Measurements from ENCODE around the gene BTRC.
A peak's percentile ranks its signal among the peaks of the same experiment; 100 is the strongest.
"Not testable (repeated sequence)": the region's sequence is repeated elsewhere in the genome, so short reads cannot be mapped to it uniquely, and the experiment has no call there.

BTRC gene

GRCh38 chr10:101352857-101353256 lies 1.1 kb upstream of the BTRC start:
- H3K36me3 ChIP-seq (ENCODE audit: insufficient read depth, low read length); H3K9ac ChIP-seq (ENCODE audit: low read depth, low read length); H3K9me3 ChIP-seq (replicated peaks; ENCODE audit: low read length); H3K4me3 ChIP-seq (ENCODE audit: low read length): not testable (repeated sequence)
- H3K27me3 ChIP-seq (ENCODE audit: control insufficient read depth, insufficient read depth, low read length), result peaks cover 21% of the 10 kb centered on the region
- peak overlapping the region; percentile 83 for H3K4me2 ChIP-seq (ENCODE audit: low read length)
- H3K4me1 ChIP-seq (ENCODE audit: control insufficient read depth, insufficient read depth, low read length), result peaks cover 10% of the 10 kb centered on the region

GRCh38 chr10:101354328-101355071 lies 535 bp downstream of the BTRC start:
- Histone ChIP-seq H3K9me3 (replicated peaks; ENCODE audit: low read length) (no peaks in the 10 kb centered on the region), H3K36me3 (ENCODE audit: insufficient read depth, low read length) (no peaks in the 10 kb centered on the region), H3K4me1 (ENCODE audit: control insufficient read depth, insufficient read depth, low read length) (peaks cover 15% of the 10 kb centered on the region), H3K4me3 (ENCODE audit: low read length) (peak overlapping the region; percentile 86), H3K9ac (ENCODE audit: low read depth, low read length) (peak overlapping the region; percentile 86), H3K27me3 (ENCODE audit: control insufficient read depth, insufficient read depth, low read length) (peaks cover 13% of the 10 kb centered on the region), H3K4me2 (ENCODE audit: low read length) (peak overlapping the region; percentile 94)

GRCh38 chr10:101355072-101355706 lies 1.2 kb downstream of the BTRC start:
- Histone ChIP-seq H3K9ac (ENCODE audit: low read depth, low read length) (peak overlapping the region; percentile 86), H3K4me3 (ENCODE audit: low read length) (peak overlapping the region; percentile 86), H3K9me3 (replicated peaks; ENCODE audit: low read length) (no peaks in the 10 kb centered on the region), H3K4me1 (ENCODE audit: control insufficient read depth, insufficient read depth, low read length) (peaks cover 15% of the 10 kb centered on the region), H3K36me3 (ENCODE audit: insufficient read depth, low read length) (no peaks in the 10 kb centered on the region), H3K27me3 (ENCODE audit: control insufficient read depth, insufficient read depth, low read length) (peaks cover 12% of the 10 kb centered on the region), H3K4me2 (ENCODE audit: low read length) (peak overlapping the region; percentile 94)

GRCh38 chr10:101356132-101356531 lies 2.2 kb downstream of the BTRC start:
- no peaks in the 10 kb centered on the region for H3K9me3 ChIP-seq (replicated peaks; ENCODE audit: low read length)
- H3K4me1 ChIP-seq (ENCODE audit: control insufficient read depth, insufficient read depth, low read length), result peaks cover 15% of the 10 kb centered on the region
- H3K9ac ChIP-seq (ENCODE audit: low read depth, low read length), result no peak overlapping the region
- no peak overlapping the region for H3K4me3 ChIP-seq (ENCODE audit: low read length)
- H3K36me3 ChIP-seq (ENCODE audit: insufficient read depth, low read length), result no peaks in the 10 kb centered on the region
- no peak overlapping the region for H3K4me2 ChIP-seq (ENCODE audit: low read length)
- peaks cover 5% of the 10 kb centered on the region for H3K27me3 ChIP-seq (ENCODE audit: control insufficient read depth, insufficient read depth, low read length)

- Histone ChIP-seq H3K36me3 (ENCODE audit: insufficient read depth, low read length) (no peaks in the 10 kb centered on the region), H3K9me3 (replicated peaks; ENCODE audit: low read length) (no peaks in the 10 kb centered on the region), H3K4me3 (ENCODE audit: low read length) (no peak overlapping the region), H3K27me3 (ENCODE audit: control insufficient read depth, insufficient read depth, low read length) (no peaks in the 10 kb centered on the region), H3K4me2 (ENCODE audit: low read length) (no peak overlapping the region), H3K4me1 (ENCODE audit: control insufficient read depth, insufficient read depth, low read length) (peaks cover 15% of the 10 kb centered on the region), H3K9ac (ENCODE audit: low read depth, low read length) (no peak overlapping the region)
These were observed 4.0 kb downstream of the BTRC start for GRCh38 chr10:101357958-101358357.

- H3K27me3 ChIP-seq (ENCODE audit: control insufficient read depth, insufficient read depth, low read length), result no peaks in the 10 kb centered on the region
- no peak overlapping the region for H3K9ac ChIP-seq (ENCODE audit: low read depth, low read length)
- no peaks in the 10 kb centered on the region for H3K36me3 ChIP-seq (ENCODE audit: insufficient read depth, low read length)
- peaks cover 15% of the 10 kb centered on the region for H3K4me1 ChIP-seq (ENCODE audit: control insufficient read depth, insufficient read depth, low read length)
- no peak overlapping the region for H3K4me3 ChIP-seq (ENCODE audit: low read length)
- no peak overlapping the region for H3K4me2 ChIP-seq (ENCODE audit: low read length)
- H3K9me3 ChIP-seq (replicated peaks; ENCODE audit: low read length), result no peaks in the 10 kb centered on the region
These were observed 4.8 kb downstream of the BTRC start for GRCh38 chr10:101358706-101359300.

GRCh38 chr10:101360090-101360489 lies 6.1 kb downstream of the BTRC start:
- H3K4me2 ChIP-seq (ENCODE audit: low read length); H3K27me3 ChIP-seq (ENCODE audit: control insufficient read depth, insufficient read depth, low read length); H3K36me3 ChIP-seq (ENCODE audit: insufficient read depth, low read length); H3K4me3 ChIP-seq (ENCODE audit: low read length); H3K9me3 ChIP-seq (replicated peaks; ENCODE audit: low read length); H3K9ac ChIP-seq (ENCODE audit: low read depth, low read length): not testable (repeated sequence)
- peaks cover 14% of the 10 kb centered on the region for H3K4me1 ChIP-seq (ENCODE audit: control insufficient read depth, insufficient read depth, low read length)

- not testable (repeated sequence) for H3K36me3 ChIP-seq (ENCODE audit: insufficient read depth, low read length); H3K4me2 ChIP-seq (ENCODE audit: low read length); H3K9ac ChIP-seq (ENCODE audit: low read depth, low read length); H3K4me3 ChIP-seq (ENCODE audit: low read length); H3K9me3 ChIP-seq (replicated peaks; ENCODE audit: low read length); H3K4me1 ChIP-seq (ENCODE audit: control insufficient read depth, insufficient read depth, low read length); H3K27me3 ChIP-seq (ENCODE audit: control insufficient read depth, insufficient read depth, low read length)
These were observed 6.9 kb downstream of the BTRC start for GRCh38 chr10:101360841-101361240.

GRCh38 chr10:101363850-101364400 lies 10.0 kb downstream of the BTRC start:
- Histone ChIP-seq H3K4me2 (ENCODE audit: low read length) (no peak overlapping the region), H3K4me1 (ENCODE audit: control insufficient read depth, insufficient read depth, low read length) (peaks cover 14% of the 10 kb centered on the region), H3K36me3 (ENCODE audit: insufficient read depth, low read length) (no peaks in the 10 kb centered on the region), H3K9me3 (replicated peaks; ENCODE audit: low read length) (no peaks in the 10 kb centered on the region), H3K4me3 (ENCODE audit: low read length) (no peak overlapping the region), H3K9ac (ENCODE audit: low read depth, low read length) (no peak overlapping the region), H3K27me3 (ENCODE audit: control insufficient read depth, insufficient read depth, low read length) (no peaks in the 10 kb centered on the region)

- no peak overlapping the region for H3K9ac ChIP-seq (ENCODE audit: low read depth, low read length)
- H3K9me3 ChIP-seq (replicated peaks; ENCODE audit: low read length), result no peaks in the 10 kb centered on the region
- H3K4me2 ChIP-seq (ENCODE audit: low read length), result no peak overlapping the region
- no peaks in the 10 kb centered on the region for H3K27me3 ChIP-seq (ENCODE audit: control insufficient read depth, insufficient read depth, low read length)
- H3K4me3 ChIP-seq (ENCODE audit: low read length), result no peak overlapping the region
- H3K4me1 ChIP-seq (ENCODE audit: control insufficient read depth, insufficient read depth, low read length), result peaks cover 14% of the 10 kb centered on the region
- H3K36me3 ChIP-seq (ENCODE audit: insufficient read depth, low read length), result no peaks in the 10 kb centered on the region
These were observed 10.8 kb downstream of the BTRC start for GRCh38 chr10:101364721-101365120.

GRCh38 chr10:101367569-101368453 lies 13.8 kb downstream of the BTRC start:
- no peaks in the 10 kb centered on the region for H3K27me3 ChIP-seq (ENCODE audit: control insufficient read depth, insufficient read depth, low read length)
- H3K4me1 ChIP-seq (ENCODE audit: control insufficient read depth, insufficient read depth, low read length), result peaks cover 14% of the 10 kb centered on the region
- no peaks in the 10 kb centered on the region for H3K36me3 ChIP-seq (ENCODE audit: insufficient read depth, low read length)
- H3K4me3 ChIP-seq (ENCODE audit: low read length), result no peak overlapping the region
- H3K4me2 ChIP-seq (ENCODE audit: low read length), result peak overlapping the region; percentile 16
- H3K9me3 ChIP-seq (replicated peaks; ENCODE audit: low read length), result no peaks in the 10 kb centered on the region
- H3K9ac ChIP-seq (ENCODE audit: low read depth, low read length), result no peak overlapping the region
